HepG2 (cell line): Measurements from ENCODE around the gene CDKN2C. TPM values are rescaled to one million over a fixed set of nuclear protein-coding genes. Genes with fewer than 3 reads are reported as not detected.

Experiments used
- CC2D1A ChIP-seq: sonication (generic); formaldehyde crosslinking; IDR thresholded peaks from 2 replicates; pipeline ENCODE4 v1.8.1; 2023; ENCODE audit warnings: mild to moderate bottlenecking, missing genetic modification reagents
- CEBPG ChIP-seq: IDR thresholded peaks from 2 replicates; pipeline ENCODE4 v1.6.1; 2016
- MED8 ChIP-seq: sonication (generic); formaldehyde crosslinking; IDR thresholded peaks from 2 replicates; pipeline ENCODE4 v1.8.1; 2023; ENCODE audit warnings: mild to moderate bottlenecking, missing genetic modification reagents; ENCODE audit not compliant: insufficient replicate concordance
- PBX3 ChIP-seq: sonication (generic); formaldehyde crosslinking; IDR thresholded peaks from 2 replicates; pipeline ENCODE4 v1.8.1; 2023; ENCODE audit warnings: missing genetic modification reagents, inconsistent platforms, borderline replicate concordance
- PCBP1 ChIP-seq: fragments of 200-400 bp; formaldehyde crosslinking; IDR thresholded peaks from 2 replicates; pipeline ENCODE4 v1.6.1; 2017; ENCODE audit warnings: mild to moderate bottlenecking, low read depth, low read length, borderline replicate concordance
- PHF21A ChIP-seq: sonication (generic); formaldehyde crosslinking; IDR thresholded peaks from 2 replicates; pipeline ENCODE4 v1.5.0; 2020; ENCODE audit warnings: mild to moderate bottlenecking, missing genetic modification reagents
- POGK ChIP-seq: sonication (generic); formaldehyde crosslinking; conservative IDR thresholded peaks from 2 replicates; pipeline ENCODE4 v1.8.0; 2022; ENCODE audit warnings: mild to moderate bottlenecking, moderate library complexity, missing genetic modification reagents
- PRDM15 ChIP-seq: sonication (generic); formaldehyde crosslinking; IDR thresholded peaks from 2 replicates; pipeline ENCODE4 v1.4.0; 2020; ENCODE audit warnings: missing genetic modification reagents
- RBM39 ChIP-seq: fragments of 200-400 bp; formaldehyde crosslinking; IDR thresholded peaks from one replicate; pipeline ENCODE4 v1.6.1; 2018; ENCODE audit warnings: antibody characterized with exemption, mild to moderate bottlenecking, low read depth, low read length; ENCODE audit not compliant: poor library complexity, severe bottlenecking
- SMARCE1 ChIP-seq: fragments of 450-650 bp; IDR thresholded peaks from 2 replicates; pipeline ENCODE4 v1.6.1; 2017; ENCODE audit warnings: borderline replicate concordance
- TBL1XR1 ChIP-seq: fragments of 150-350 bp; IDR thresholded peaks from 2 replicates; pipeline ENCODE4 v1.6.1; 2014; ENCODE audit warnings: borderline replicate concordance, low read length; ENCODE audit not compliant: partially characterized antibody
- USF2 ChIP-seq, 2 experiments: sonication (generic) in 1 of 2; formaldehyde crosslinking in 1 of 2; IDR thresholded peaks; 2 replicates each; pipeline versions ENCODE4 v1.5.1 to v1.6.1; 2011 to 2020; ENCODE audit warnings: borderline replicate concordance in 1 of 2, low read depth in 1 of 2, low read length in 1 of 2, mild to moderate bottlenecking in 1 of 2, missing genetic modification reagents in 1 of 2, moderate library complexity in 1 of 2
- ZBTB14 ChIP-seq: sonication (generic); formaldehyde crosslinking; IDR thresholded peaks from 2 replicates; pipeline ENCODE4 v1.4.0; 2020; ENCODE audit warnings: missing genetic modification reagents
- ZBTB44 ChIP-seq: sonication (generic); formaldehyde crosslinking; IDR thresholded peaks from 2 replicates; pipeline ENCODE4 v1.4.0; 2020; ENCODE audit warnings: missing genetic modification reagents
- ZNF674 ChIP-seq: sonication (generic); formaldehyde crosslinking; IDR thresholded peaks from 2 replicates; pipeline ENCODE4 v1.5.0; 2020; ENCODE audit warnings: low read depth, mild to moderate bottlenecking, missing genetic modification reagents
- ZSCAN25 ChIP-seq: sonication (generic); formaldehyde crosslinking; IDR thresholded peaks from 2 replicates; pipeline ENCODE4 v1.8.0; 2022; ENCODE audit warnings: mild to moderate bottlenecking, missing genetic modification reagents
- polyA plus RNA-seq, 8 experiments: library from polyadenylated mRNA; depleted of rRNA in 3 of 8; stranded (reverse) in 7 of 8; unstranded in 1 of 8; fragments of >200 nt; fragmentation: Illumina TruSeq in 4 of 8; extraction: Trizol in 4 of 8; gene quantifications; 2 replicates each; pipeline versions ENCODE4 v1.2.1 to v1.2.3, GENCODE V29; 2011 to 2016; ENCODE audit warnings: low read depth in 4 of 8, missing spikeins in 1 of 8, mixed read lengths in 1 of 8; ENCODE audit not compliant: insufficient read depth in 1 of 8
- total RNA-seq, 5 experiments: library from RNA; depleted of rRNA; stranded (reverse); fragments of >200 nt; fragmentation: Illumina TruSeq; extraction: Trizol; gene quantifications; 2 replicates each; pipeline ENCODE4 v1.2.3, GENCODE V29; 2016; ENCODE audit warnings: low read depth in 1 of 5

Gene CDKN2C
- total and polyA plus RNA-seq, 2 of the 13 experiments (the other 11 are each of a cell fraction or from before 2014, with no cell fraction given) = 7.8 to 13.7 TPM

GRCh38 chr1:50968158-50968820, 1.8 kb upstream of the CDKN2C start (continued):
- TF ChIP-seq USF2 (IDR thresholded peaks at IDR 0.05; ENCODE audit: low read depth, low read length) = no peak
- TF ChIP-seq USF2 (CRISPR knock-in tag; IDR thresholded peaks at IDR 0.05; ENCODE audit: borderline replicate concordance) = peak; percentile 44; the same call in 1 of the 2 replicates
- no peak for TF ChIP-seq PBX3
- peak; percentile 31 for TF ChIP-seq MED8 (CRISPR knock-in tag)
- TF ChIP-seq PHF21A = peak; percentile 47; the same call in 1 of the 2 replicates
- no peak for TF ChIP-seq TBL1XR1
- no peak for TF ChIP-seq CEBPG (CRISPR knock-in tag)
- TF ChIP-seq PCBP1 = no peak
- TF ChIP-seq ZBTB14 (CRISPR knock-in tag) = peak; percentile 79
- no peak for TF ChIP-seq CC2D1A
- no peak for TF ChIP-seq SMARCE1
- peak; percentile 38; the same call in 1 of the 2 replicates for TF ChIP-seq ZSCAN25
- TF ChIP-seq ZBTB44 (CRISPR knock-in tag) = no peak
- no peak for TF ChIP-seq PRDM15 (CRISPR knock-in tag)
- peak; percentile 55 for TF ChIP-seq RBM39
- TF ChIP-seq ZNF674 (CRISPR knock-in tag) = no peak
- TF ChIP-seq POGK (CRISPR knock-in tag) = 0 out of 2 replicates have a peak, but pooled peaks have one; percentile 17
